Hepatocyte (in vitro differentiated cells): ENCODE data around the gene MAGEB2. TPM values are rescaled to one million over a fixed set of nuclear protein-coding genes. Genes with fewer than 3 reads are reported as not detected.
A peak's percentile ranks its signal among the peaks of the same experiment; 100 is the strongest.
"Not testable (repeated sequence)": the region's sequence is repeated elsewhere in the genome, so short reads cannot be mapped to it uniquely, and the experiment has no call there.

Experiments
- DNase-seq: peaks from one replicate; pipeline ENCODE4 v3.0.0-alpha.2; 2016; ENCODE audit warnings: low spot score
- H2AFZ ChIP-seq: fragments of 200-600 bp; sonication (generic); 2 replicates; pipeline ENCODE4 v1.6.0; 2016; ENCODE audit warnings: antibody characterized with exemption, mild to moderate bottlenecking
- H3K27ac ChIP-seq: fragments of 200-600 bp; sonication (generic); 2 replicates; pipeline ENCODE4 v1.5.1; 2016; ENCODE audit warnings: mild to moderate bottlenecking
- H3K27me3 ChIP-seq: fragments of 200-600 bp; sonication (generic); 2 replicates; pipeline ENCODE4 v1.6.1; 2016
- H3K36me3 ChIP-seq: fragments of 200-600 bp; sonication (generic); replicated peaks from 2 replicates; pipeline ENCODE4 v1.5.1; 2016; ENCODE audit warnings: low read depth; ENCODE audit not compliant: insufficient read depth
- H3K4me1 ChIP-seq: fragments of 200-600 bp; sonication (generic); 2 replicates; pipeline ENCODE4 v1.5.1; 2016; ENCODE audit warnings: mild to moderate bottlenecking, moderate library complexity; ENCODE audit not compliant: insufficient read depth
- H3K4me2 ChIP-seq: fragments of 200-600 bp; sonication (generic); 2 replicates; pipeline ENCODE4 v1.6.0; 2016
- H3K4me3 ChIP-seq: fragments of 200-600 bp; sonication (generic); 2 replicates; pipeline ENCODE4 v1.5.1; 2016; ENCODE audit warnings: mild to moderate bottlenecking
- H3K79me2 ChIP-seq: fragments of 200-600 bp; sonication (generic); 2 replicates; pipeline ENCODE4 v1.6.0; 2017; ENCODE audit warnings: mild to moderate bottlenecking
- H3K9me2 ChIP-seq: fragments of 200-600 bp; sonication (generic); replicated peaks from 2 replicates; pipeline ENCODE4 v1.6.0; 2017; ENCODE audit warnings: mild to moderate bottlenecking; ENCODE audit not compliant: insufficient read depth
- H3K9me3 ChIP-seq: fragments of 200-600 bp; sonication (generic); 2 replicates; pipeline ENCODE4 v1.5.1; 2016; ENCODE audit warnings: low read depth, mild to moderate bottlenecking
- H4K20me1 ChIP-seq: fragments of 200-600 bp; sonication (generic); 2 replicates; pipeline ENCODE4 v1.6.0; 2016; ENCODE audit warnings: mild to moderate bottlenecking; ENCODE audit not compliant: insufficient read depth, poor library complexity, severe bottlenecking
- CTCF ChIP-seq: fragments of 200-600 bp; sonication (generic); IDR thresholded peaks from 2 replicates; pipeline ENCODE4 v1.5.1; 2016; ENCODE audit warnings: antibody characterized with exemption, mild to moderate bottlenecking; ENCODE audit not compliant: poor library complexity
- EZH2 ChIP-seq: fragments of 200-600 bp; sonication (generic); IDR thresholded peaks from 2 replicates; pipeline ENCODE4 v1.6.1; 2016; ENCODE audit warnings: antibody characterized with exemption, mild to moderate bottlenecking, borderline replicate concordance
- EZH2phosphoT487 ChIP-seq: fragments of 200-600 bp; sonication (generic); IDR thresholded peaks from one replicate; pipeline ENCODE4 v1.6.1; 2018; ENCODE audit warnings: antibody characterized with exemption, mild to moderate bottlenecking, low read depth, moderate library complexity; ENCODE audit not compliant: unreplicated experiment, severe bottlenecking
- WGBS: methylation state at CpG from one replicate; pipeline ENCODE4 v1.1.6; 2016; ENCODE audit warnings: low lambda C conversion rate; ENCODE audit errors: missing lambda C conversion rate; 5-methylcytosine and 5-hydroxymethylcytosine counted together
- polyA plus RNA-seq: library from polyadenylated mRNA; unstranded; fragments of >200 nt; fragmentation: Nextera tagmentation; extraction: Ambion mirVana; gene quantifications from 2 replicates; pipeline ENCODE4 v1.2.1, GENCODE V29; 2016
- total RNA-seq: library from RNA; depleted of rRNA; stranded (reverse); fragments of >200 nt; gene quantifications from 2 replicates; pipeline ENCODE4 v1.2.3, GENCODE V29; 2014

Gene MAGEB2
- total and polyA plus RNA-seq, 2 experiments from 2014 or later, result not detected

GRCh38 chrX:30183554-30183953 is 31.8 kb upstream of the MAGEB2 start:
- no peak for DNase-seq
- no peaks in the 10 kb centered on the region for H3K79me2 ChIP-seq
- H3K4me1 ChIP-seq, result no peaks in the 10 kb centered on the region
- H3K27ac ChIP-seq, result no peak overlapping the region
- H3K27me3 ChIP-seq, result no peaks in the 10 kb centered on the region
- no peaks in the 10 kb centered on the region for H3K36me3 ChIP-seq
- TF ChIP-seq CTCF, result no peak
- no peak for TF ChIP-seq EZH2
- no peak for TF ChIP-seq EZH2phosphoT487
- no peaks in the 10 kb centered on the region for H3K9me3 ChIP-seq
- WGBS, result 51% methylated on average over 3 of the region's 3 CpGs
- no peak overlapping the region for H2AFZ ChIP-seq
- no peaks in the 10 kb centered on the region for H4K20me1 ChIP-seq
- H3K4me2 ChIP-seq, result no peak overlapping the region
- no peak overlapping the region for H3K4me3 ChIP-seq
- no peaks in the 10 kb centered on the region for H3K9me2 ChIP-seq

- no peaks in the 10 kb centered on the region for H3K36me3 ChIP-seq
- TF ChIP-seq EZH2 (no peak), CTCF (no peak), EZH2phosphoT487 (no peak)
- no peak overlapping the region for H3K4me3 ChIP-seq
- no peaks in the 10 kb centered on the region for H3K9me2 ChIP-seq
- no peaks in the 10 kb centered on the region for H3K4me1 ChIP-seq
- no peak overlapping the region for H3K27ac ChIP-seq
- H2AFZ ChIP-seq, result no peak overlapping the region
- H3K79me2 ChIP-seq, result no peaks in the 10 kb centered on the region
- no peaks in the 10 kb centered on the region for H4K20me1 ChIP-seq
- 89% methylated on average over 2 of the region's 2 CpGs for WGBS
- no peak for DNase-seq
- no peak overlapping the region for H3K4me2 ChIP-seq
- no peaks in the 10 kb centered on the region for H3K9me3 ChIP-seq
- H3K27me3 ChIP-seq, result no peaks in the 10 kb centered on the region
These were observed 24.9 kb upstream of the MAGEB2 start for GRCh38 chrX:30190426-30190825.

- 72% methylated on average over 6 of the region's 6 CpGs for WGBS
- not testable (repeated sequence) for H4K20me1 ChIP-seq, H3K9me2 ChIP-seq, H3K36me3 ChIP-seq, H3K4me1 ChIP-seq, H3K79me2 ChIP-seq, H3K4me2 ChIP-seq, H3K27ac ChIP-seq, H3K27me3 ChIP-seq, H2AFZ ChIP-seq, H3K4me3 ChIP-seq, H3K9me3 ChIP-seq, DNase-seq
These were observed 21.5 kb upstream of the MAGEB2 start for GRCh38 chrX:30193910-30194309.

GRCh38 chrX:30196322-30196721 is 19.0 kb upstream of the MAGEB2 start:
- TF ChIP-seq EZH2phosphoT487 (no peak), CTCF (peak; percentile 42), EZH2 (no peak)
- H3K4me2 ChIP-seq, result no peak overlapping the region
- H3K4me3 ChIP-seq, result no peak overlapping the region
- DNase-seq, result peak; percentile 37
- no peaks in the 10 kb centered on the region for H3K36me3 ChIP-seq
- H3K27me3 ChIP-seq, result no peaks in the 10 kb centered on the region
- no peaks in the 10 kb centered on the region for H3K79me2 ChIP-seq
- no peaks in the 10 kb centered on the region for H3K4me1 ChIP-seq
- no peaks in the 10 kb centered on the region for H4K20me1 ChIP-seq
- no peak overlapping the region for H2AFZ ChIP-seq
- H3K27ac ChIP-seq, result no peak overlapping the region
- H3K9me3 ChIP-seq, result no peaks in the 10 kb centered on the region
- no peaks in the 10 kb centered on the region for H3K9me2 ChIP-seq
- 27% methylated on average over 1 of the region's 1 CpG for WGBS
